GM18499 (cell line): ENCODE results near the gene YRDC.
"Not testable (repeated sequence)": the region's sequence is repeated elsewhere in the genome, so short reads cannot be mapped to it uniquely, and the experiment has no call there.

Experiments used
- ATAC-seq: cut with Tn5 transposase; IDR thresholded peaks from one replicate; pipeline ENCODE4 v1.9.1; 2021; ENCODE audit warnings: moderate number of reproducible peaks; ENCODE audit not compliant: insufficient read depth, unreplicated experiment

YRDC gene

GRCh38 chr1:37776946-37777516, 31.0 kb downstream of the YRDC start:
- no peak for ATAC-seq

- ATAC-seq: not testable (repeated sequence)
These were observed 36.6 kb downstream of the YRDC start for GRCh38 chr1:37771440-37771839.

- no peak for ATAC-seq
These were observed 40.5 kb downstream of the YRDC start for GRCh38 chr1:37767488-37767887.

GRCh38 chr1:37765916-37766664, 41.9 kb downstream of the YRDC start:
- no peak for ATAC-seq

GRCh38 chr1:37764888-37765441, 43.0 kb downstream of the YRDC start, which contains the start of gene EPHA10:
Gene EPHA10 (minus strand): TSS chr1:37765120. CDS start chr1:37765066, 54 bp downstream.
- ATAC-seq: no peak

- ATAC-seq: no peak
These were observed 43.6 kb downstream of the YRDC start for GRCh38 chr1:37764414-37764825.

- ATAC-seq: no peak
These were observed 44.1 kb downstream of the YRDC start for GRCh38 chr1:37763791-37764413.

GRCh38 chr1:37762516-37762915, 45.5 kb downstream of the YRDC start:
- no peak for ATAC-seq

- ATAC-seq: no peak
These were observed 46.5 kb downstream of the YRDC start for GRCh38 chr1:37761416-37762095.

GRCh38 chr1:37759451-37759850, 48.6 kb downstream of the YRDC start:
- no peak for ATAC-seq

GRCh38 chr1:37755951-37756560, 52.0 kb downstream of the YRDC start:
- no peak for ATAC-seq

GRCh38 chr1:37755290-37755689, 52.7 kb downstream of the YRDC start:
- ATAC-seq: no peak

GRCh38 chr1:37753473-37754321, 54.3 kb downstream of the YRDC start:
- no peak for ATAC-seq
